Glutamatergic neuron (in vitro differentiated cells): ENCODE data around the gene ANGPTL8. TPM values are rescaled to one million over a fixed set of nuclear protein-coding genes. Genes with fewer than 3 reads are reported as not detected.

Experiments used
- DNase-seq: peaks from one replicate; pipeline ENCODE4 v3.0.0; 2022
- H3K27ac Mint-ChIP-seq: one replicate; pipeline ENCODE4 v1.8.0; 2020; ENCODE audit warnings: mild to moderate bottlenecking, mixed read lengths, inconsistent platforms; ENCODE audit not compliant: unreplicated experiment
- H3K27me3 Mint-ChIP-seq: one replicate; pipeline ENCODE4 v1.8.0; 2020; ENCODE audit warnings: mild to moderate bottlenecking, moderate library complexity, mixed read lengths, inconsistent platforms; ENCODE audit not compliant: unreplicated experiment
- H3K36me3 Mint-ChIP-seq: one replicate; pipeline ENCODE4 v1.8.0; 2020; ENCODE audit warnings: mild to moderate bottlenecking, mixed read lengths, inconsistent platforms; ENCODE audit not compliant: unreplicated experiment
- H3K4me1 Mint-ChIP-seq: one replicate; pipeline ENCODE4 v1.8.0; 2020; ENCODE audit warnings: mild to moderate bottlenecking, low read depth, mixed read lengths, inconsistent platforms; ENCODE audit not compliant: unreplicated experiment
- H3K4me3 Mint-ChIP-seq: one replicate; pipeline ENCODE4 v1.8.0; 2020; ENCODE audit warnings: mild to moderate bottlenecking, mixed read lengths, inconsistent platforms; ENCODE audit not compliant: unreplicated experiment
- H3K9me3 Mint-ChIP-seq: one replicate; pipeline ENCODE4 v1.8.0; 2020; ENCODE audit warnings: mild to moderate bottlenecking, moderate library complexity, mixed read lengths, inconsistent platforms; ENCODE audit not compliant: unreplicated experiment
- CTCF ChIP-seq: fragments of 200-600 bp; sonication (generic); IDR thresholded peaks from one replicate; pipeline ENCODE4 v1.5.0; 2021; ENCODE audit not compliant: partially characterized antibody, unreplicated experiment
- total RNA-seq: library from RNA; stranded (reverse); fragmentation: NEBNext Ultra II Directional; extraction: Animal tissue kit (Norgen Biotek cat#: 25700); gene quantifications from one replicate; pipeline ENCODE4 v1.2.1, GENCODE V29; 2021; ENCODE audit not compliant: unreplicated experiment

The ANGPTL8 gene
- total RNA-seq, 1 donor from 2014 or later, result not detected

GRCh38 chr19:11263726-11264125 lies 24.3 kb downstream of the ANGPTL8 start:
- peaks cover 4% of the 10 kb centered on the region for H3K4me1 Mint-ChIP-seq
- H3K9me3 Mint-ChIP-seq, result peaks cover 11% of the 10 kb centered on the region
- no peak for DNase-seq
- peaks cover 17% of the 10 kb centered on the region for H3K27me3 Mint-ChIP-seq
- peak overlapping the region; percentile 48 for H3K27ac Mint-ChIP-seq
- peak overlapping the region; percentile 57 for H3K4me3 Mint-ChIP-seq
- no peaks in the 10 kb centered on the region for H3K36me3 Mint-ChIP-seq
- no peak for TF ChIP-seq CTCF

GRCh38 chr19:11264452-11265176 lies 25.2 kb downstream of the ANGPTL8 start:
- Mint-ChIP-seq H3K4me1 (peaks cover 8% of the 10 kb centered on the region), H3K9me3 (peaks cover 15% of the 10 kb centered on the region), H3K27me3 (peaks cover 18% of the 10 kb centered on the region), H3K36me3 (no peaks in the 10 kb centered on the region), H3K27ac (no peak overlapping the region), H3K4me3 (no peak overlapping the region)
- no peak for TF ChIP-seq CTCF
- no peak for DNase-seq

GRCh38 chr19:11265177-11265784 lies 25.9 kb downstream of the ANGPTL8 start:
- Mint-ChIP-seq H3K27me3 (peaks cover 18% of the 10 kb centered on the region), H3K4me3 (no peak overlapping the region), H3K9me3 (peaks cover 15% of the 10 kb centered on the region), H3K27ac (peak overlapping the region; percentile 72), H3K4me1 (peaks cover 8% of the 10 kb centered on the region), H3K36me3 (no peaks in the 10 kb centered on the region)
- DNase-seq, result no peak
- no peak for TF ChIP-seq CTCF

GRCh38 chr19:11265785-11266236 lies 26.4 kb downstream of the ANGPTL8 start:
- H3K4me1 Mint-ChIP-seq, result peaks cover 8% of the 10 kb centered on the region
- H3K9me3 Mint-ChIP-seq, result peaks cover 14% of the 10 kb centered on the region
- H3K27ac Mint-ChIP-seq, result no peak overlapping the region
- no peak overlapping the region for H3K4me3 Mint-ChIP-seq
- peaks cover 18% of the 10 kb centered on the region for H3K27me3 Mint-ChIP-seq
- no peak for TF ChIP-seq CTCF
- no peaks in the 10 kb centered on the region for H3K36me3 Mint-ChIP-seq
- DNase-seq, result no peak
